ENCODE measurements around the gene CCR5. TPM values are rescaled to one million over a fixed set of nuclear protein-coding genes. Genes with fewer than 3 reads are reported as not detected.

Gene CCR5
- total RNA-seq, 1 donor, result not detected

GRCh38 chr3:46358466-46358865 lies 12.3 kb upstream of the CCR5 start:
- TF ChIP-seq, protein P1, sequence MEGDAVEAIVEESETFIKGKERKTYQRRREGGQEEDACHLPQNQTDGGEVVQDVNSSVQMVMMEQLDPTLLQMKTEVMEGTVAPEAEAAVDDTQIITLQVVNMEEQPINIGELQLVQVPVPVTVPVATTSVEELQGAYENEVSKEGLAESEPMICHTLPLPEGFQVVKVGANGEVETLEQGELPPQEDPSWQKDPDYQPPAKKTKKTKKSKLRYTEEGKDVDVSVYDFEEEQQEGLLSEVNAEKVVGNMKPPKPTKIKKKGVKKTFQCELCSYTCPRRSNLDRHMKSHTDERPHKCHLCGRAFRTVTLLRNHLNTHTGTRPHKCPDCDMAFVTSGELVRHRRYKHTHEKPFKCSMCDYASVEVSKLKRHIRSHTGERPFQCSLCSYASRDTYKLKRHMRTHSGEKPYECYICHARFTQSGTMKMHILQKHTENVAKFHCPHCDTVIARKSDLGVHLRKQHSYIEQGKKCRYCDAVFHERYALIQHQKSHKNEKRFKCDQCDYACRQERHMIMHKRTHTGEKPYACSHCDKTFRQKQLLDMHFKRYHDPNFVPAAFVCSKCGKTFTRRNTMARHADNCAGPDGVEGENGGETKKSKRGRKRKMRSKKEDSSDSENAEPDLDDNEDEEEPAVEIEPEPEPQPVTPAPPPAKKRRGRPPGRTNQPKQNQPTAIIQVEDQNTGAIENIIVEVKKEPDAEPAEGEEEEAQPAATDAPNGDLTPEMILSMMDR (IDR thresholded peaks at IDR 0.05; ENCODE audit: insufficient read depth, low read depth, low read length), result no peak
- no peak for DNase-seq (ENCODE audit: low read depth)
- no peak overlapping the region for H3K4me3 ChIP-seq (ENCODE audit: low read depth, low read length)

GRCh38 chr3:46359733-46360493 lies 10.8 kb upstream of the CCR5 start:
- DNase-seq (ENCODE audit: low read depth), result peak; percentile 28
- TF ChIP-seq, protein P1 (IDR thresholded peaks at IDR 0.05; ENCODE audit: insufficient read depth, low read depth, low read length), result no peak
- no peak overlapping the region for H3K4me3 ChIP-seq (ENCODE audit: low read depth, low read length)

GRCh38 chr3:46360907-46361306 lies 9.8 kb upstream of the CCR5 start:
- TF ChIP-seq, protein P1 (IDR thresholded peaks at IDR 0.05; ENCODE audit: insufficient read depth, low read depth, low read length), result no peak
- DNase-seq (ENCODE audit: low read depth), result no peak

DNA sequence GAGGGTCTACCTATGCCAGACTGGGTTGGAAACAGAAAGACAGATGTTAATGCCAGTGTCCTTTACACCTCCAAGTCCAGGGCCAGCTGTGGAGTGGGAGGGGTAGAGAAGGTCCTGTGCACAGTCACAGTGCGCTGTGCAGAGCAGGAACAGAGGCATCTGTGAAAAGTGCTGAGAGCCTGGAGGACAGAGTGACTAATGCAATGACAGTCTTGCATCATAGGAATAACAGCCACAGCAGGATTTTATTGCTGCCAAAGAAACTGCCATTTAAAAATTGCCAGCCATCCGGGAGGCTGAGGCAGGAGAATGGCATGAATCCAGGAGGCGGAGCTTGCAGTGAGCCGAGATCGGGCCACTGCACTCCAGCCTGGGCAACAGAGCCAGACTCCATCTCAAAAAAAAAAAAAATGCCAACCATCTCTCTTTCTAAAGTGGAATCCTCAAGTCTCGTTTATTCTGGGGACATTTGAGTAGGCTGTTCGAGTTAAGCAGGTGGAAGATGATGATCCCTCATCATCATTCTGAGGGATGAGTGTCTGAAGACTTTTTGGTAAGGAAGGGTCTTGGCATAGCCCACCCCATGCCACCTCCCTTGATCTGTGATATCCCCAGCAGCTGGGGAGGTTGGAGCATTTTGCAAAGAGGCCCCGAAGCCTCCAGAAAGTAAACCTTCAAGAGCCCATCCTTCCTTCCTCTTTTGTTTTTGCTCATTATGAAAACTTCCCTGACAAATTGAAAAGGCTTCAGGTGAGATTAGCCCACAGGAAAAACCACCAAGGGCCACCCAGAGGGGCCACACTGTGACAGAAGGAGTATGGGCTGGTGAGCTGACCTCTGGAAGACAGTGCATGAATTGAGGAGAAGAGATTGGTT lies 9.1 kb upstream of the CCR5 start:
- no peak overlapping the region for H3K4me3 ChIP-seq (ENCODE audit: low read depth, low read length)
- peak; percentile 10 for DNase-seq (ENCODE audit: low read depth)
- TF ChIP-seq, protein P1 (IDR thresholded peaks at IDR 0.05; ENCODE audit: insufficient read depth, low read depth, low read length), result no peak

More at GRCh38 chr3:46360907-46361306, 9.8 kb upstream of the CCR5 start:
- no peak overlapping the region for H3K4me3 ChIP-seq (ENCODE audit: low read depth, low read length)

GRCh38 chr3:46365041-46365440 lies 5.7 kb upstream of the CCR5 start:
- no peak overlapping the region for H3K4me3 ChIP-seq (ENCODE audit: low read depth, low read length)
- TF ChIP-seq, protein P1 (IDR thresholded peaks at IDR 0.05; ENCODE audit: insufficient read depth, low read depth, low read length), result no peak
- DNase-seq (ENCODE audit: low read depth), result no peak

DNA sequence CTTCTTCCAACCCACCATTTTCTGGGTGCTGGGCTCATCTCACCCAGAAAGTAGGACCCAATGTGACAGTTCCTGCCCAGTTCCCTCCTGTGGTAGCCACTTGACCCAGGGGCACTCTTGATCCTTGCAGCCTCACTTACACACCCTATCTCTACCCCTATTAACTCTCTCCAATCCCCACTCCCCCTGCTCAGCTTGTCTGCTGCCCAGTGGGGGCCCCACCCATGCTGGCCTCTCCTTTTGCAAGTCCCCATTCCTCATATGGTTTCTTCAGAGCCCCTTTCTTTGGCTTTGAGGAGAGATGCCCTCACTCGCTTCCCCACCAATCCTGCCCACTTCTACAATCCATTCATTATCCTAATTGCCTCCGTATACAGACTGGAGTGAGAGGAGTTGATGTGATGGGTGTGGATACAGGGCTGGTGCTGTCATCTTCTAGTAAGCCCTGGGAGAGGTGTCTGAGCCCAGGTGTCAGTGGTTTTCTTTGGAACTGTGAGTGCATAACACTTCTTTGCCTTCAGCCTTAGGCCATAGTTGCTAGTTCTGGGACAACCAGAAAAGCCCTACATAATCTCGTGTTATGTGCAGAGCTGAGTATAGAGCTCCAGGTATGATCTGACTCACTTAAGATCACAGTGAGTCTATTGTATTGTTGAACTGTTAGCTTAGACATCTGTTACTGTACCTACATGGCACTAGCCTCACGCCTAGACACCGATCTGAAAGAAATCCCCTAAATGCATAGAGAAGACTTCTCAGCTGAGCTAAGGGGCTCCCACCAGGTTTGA lies 4.8 kb upstream of the CCR5 start:
- no peak overlapping the region for H3K4me3 ChIP-seq (ENCODE audit: low read depth, low read length)
- no peak for DNase-seq (ENCODE audit: low read depth)
- TF ChIP-seq, protein P1 (IDR thresholded peaks at IDR 0.05; ENCODE audit: insufficient read depth, low read depth, low read length), result no peak

Data from fibroblast of villous mesenchyme (primary cell).